Kidney glomerular epithelial cell (primary cell): ENCODE measurements around the gene GSTP1.
"Not testable (repeated sequence)": the region's sequence is repeated elsewhere in the genome, so short reads cannot be mapped to it uniquely, and the experiment has no call there.

Experiments
- DNase-seq: peaks from one replicate; lab custom pipeline; 2025; lab: John Stamatoyannopoulos, UW

The GSTP1 gene

GRCh38 chr11:67563705-67564114, 19.9 kb upstream of the GSTP1 start:
- DNase-seq: peak; percentile 96

- peak; percentile 49 for DNase-seq
Measured at GRCh38 chr11:67564230-67564629, 19.4 kb upstream of the GSTP1 start.

GRCh38 chr11:67571443-67571842, 12.2 kb upstream of the GSTP1 start:
- DNase-seq: no peak

- no peak for DNase-seq
Measured at GRCh38 chr11:67572305-67572704, 11.3 kb upstream of the GSTP1 start.

- peak; percentile 13 for DNase-seq
Measured at GRCh38 chr11:67572747-67573419, 10.7 kb upstream of the GSTP1 start.

- DNase-seq: no peak
Measured at GRCh38 chr11:67574938-67575337, 8.7 kb upstream of the GSTP1 start.

- no peak for DNase-seq
Measured at GRCh38 chr11:67576735-67577475, 6.7 kb upstream of the GSTP1 start.

GRCh38 chr11:67577951-67578350, 5.7 kb upstream of the GSTP1 start:
- DNase-seq: no peak

GRCh38 chr11:67581469-67581868, 2.1 kb upstream of the GSTP1 start:
- DNase-seq: peak; percentile 43

- no peak for DNase-seq
Measured at GRCh38 chr11:67582011-67582410, 1.6 kb upstream of the GSTP1 start.

- DNase-seq: no peak
Measured at GRCh38 chr11:67584205-67584880, 731 bp downstream of the GSTP1 start.

- no peak for DNase-seq
Measured at GRCh38 chr11:67584881-67585873, 1.6 kb downstream of the GSTP1 start.

- no peak for DNase-seq
Measured at GRCh38 chr11:67585911-67586310, 2.3 kb downstream of the GSTP1 start.

- no peak for DNase-seq
Measured at GRCh38 chr11:67586568-67587250, 3.1 kb downstream of the GSTP1 start.

GRCh38 chr11:67588136-67588503, 4.5 kb downstream of the GSTP1 start:
- DNase-seq: no peak

- not testable (repeated sequence) for DNase-seq
Measured at GRCh38 chr11:67588899-67589415, 5.3 kb downstream of the GSTP1 start.

GRCh38 chr11:67592880-67593564, 9.4 kb downstream of the GSTP1 start:
- DNase-seq: no peak

GRCh38 chr11:67593565-67593905, 9.9 kb downstream of the GSTP1 start:
- no peak for DNase-seq

- no peak for DNase-seq
Measured at GRCh38 chr11:67594480-67594879, 10.9 kb downstream of the GSTP1 start.

- no peak for DNase-seq
Measured at GRCh38 chr11:67596753-67597300, 13.2 kb downstream of the GSTP1 start.
